Body of pancreas (tissue), 4 donors: ENCODE measurements around the gene CACNG7.

Experiments
- CTCF ChIP-seq, 7 experiments: fragments of 450-650 bp in 4 of 7; fragments of 200-600 bp in 3 of 7; sonication (generic) in 3 of 7; IDR thresholded peaks; one replicate each; pipeline ENCODE4 v1.5.1; 2016 to 2019; ENCODE audit warnings: antibody characterized with exemption in 7 of 7
- POLR2A ChIP-seq, 3 donors: fragments of 450-650 bp; IDR thresholded peaks; one replicate each; pipeline ENCODE4 v1.6.1; 2016; ENCODE audit warnings: antibody characterized with exemption in 3 of 3, mild to moderate bottlenecking in 2 of 3

GRCh38 chr19:53951947-53952346 is 42.9 kb downstream of the CACNG7 start:
- TF ChIP-seq CTCF (IDR thresholded peaks at IDR 0.05) (no peak), POLR2A (IDR thresholded peaks at IDR 0.05) (no peak)
